Measurements from ENCODE around the gene CST7.

The CST7 gene

DNA sequence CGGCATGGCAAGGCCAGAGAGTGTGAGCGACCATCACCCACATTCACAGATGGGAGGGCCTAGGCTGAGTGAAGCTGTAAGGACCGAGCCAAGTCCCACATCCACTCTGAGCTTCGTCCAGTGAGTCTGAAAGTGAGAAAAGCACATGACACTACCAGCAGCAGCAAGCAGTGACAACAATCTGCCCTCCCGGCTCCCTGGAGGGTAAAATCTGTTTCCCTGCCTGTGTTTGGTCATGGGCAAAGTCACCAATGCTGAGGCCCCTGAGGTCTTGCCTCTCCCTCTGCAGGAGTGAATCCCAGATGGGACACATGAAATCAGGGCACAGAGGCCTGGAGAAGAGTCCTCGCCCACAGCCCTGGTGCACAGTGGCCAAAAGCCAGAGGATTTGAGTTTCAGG, 6.4 kb upstream of the CST7 start:
- TF ChIP-seq POLR2AphosphoS5 (IDR thresholded peaks at IDR 0.05; ENCODE audit: low read depth, low read length) (no peak), SIN3A (IDR thresholded peaks at IDR 0.05; ENCODE audit: borderline replicate concordance, insufficient read depth, low read length) (no peak), TAF1 (IDR thresholded peaks at IDR 0.05; ENCODE audit: borderline replicate concordance, insufficient read depth, low read length) (no peak), FOXP2 (optimal IDR thresholded peaks at IDR 0.05; ENCODE audit: borderline replicate concordance, extremely low read depth, extremely low read length, insufficient read depth) (no peak)
- TF ChIP-seq, protein P1, sequence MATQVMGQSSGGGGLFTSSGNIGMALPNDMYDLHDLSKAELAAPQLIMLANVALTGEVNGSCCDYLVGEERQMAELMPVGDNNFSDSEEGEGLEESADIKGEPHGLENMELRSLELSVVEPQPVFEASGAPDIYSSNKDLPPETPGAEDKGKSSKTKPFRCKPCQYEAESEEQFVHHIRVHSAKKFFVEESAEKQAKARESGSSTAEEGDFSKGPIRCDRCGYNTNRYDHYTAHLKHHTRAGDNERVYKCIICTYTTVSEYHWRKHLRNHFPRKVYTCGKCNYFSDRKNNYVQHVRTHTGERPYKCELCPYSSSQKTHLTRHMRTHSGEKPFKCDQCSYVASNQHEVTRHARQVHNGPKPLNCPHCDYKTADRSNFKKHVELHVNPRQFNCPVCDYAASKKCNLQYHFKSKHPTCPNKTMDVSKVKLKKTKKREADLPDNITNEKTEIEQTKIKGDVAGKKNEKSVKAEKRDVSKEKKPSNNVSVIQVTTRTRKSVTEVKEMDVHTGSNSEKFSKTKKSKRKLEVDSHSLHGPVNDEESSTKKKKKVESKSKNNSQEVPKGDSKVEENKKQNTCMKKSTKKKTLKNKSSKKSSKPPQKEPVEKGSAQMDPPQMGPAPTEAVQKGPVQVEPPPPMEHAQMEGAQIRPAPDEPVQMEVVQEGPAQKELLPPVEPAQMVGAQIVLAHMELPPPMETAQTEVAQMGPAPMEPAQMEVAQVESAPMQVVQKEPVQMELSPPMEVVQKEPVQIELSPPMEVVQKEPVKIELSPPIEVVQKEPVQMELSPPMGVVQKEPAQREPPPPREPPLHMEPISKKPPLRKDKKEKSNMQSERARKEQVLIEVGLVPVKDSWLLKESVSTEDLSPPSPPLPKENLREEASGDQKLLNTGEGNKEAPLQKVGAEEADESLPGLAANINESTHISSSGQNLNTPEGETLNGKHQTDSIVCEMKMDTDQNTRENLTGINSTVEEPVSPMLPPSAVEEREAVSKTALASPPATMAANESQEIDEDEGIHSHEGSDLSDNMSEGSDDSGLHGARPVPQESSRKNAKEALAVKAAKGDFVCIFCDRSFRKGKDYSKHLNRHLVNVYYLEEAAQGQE (IDR thresholded peaks at IDR 0.05; ENCODE audit: insufficient read depth in 1 of 2, low read depth in 2 of 2, low read length in 2 of 2) = no peak

DNA sequence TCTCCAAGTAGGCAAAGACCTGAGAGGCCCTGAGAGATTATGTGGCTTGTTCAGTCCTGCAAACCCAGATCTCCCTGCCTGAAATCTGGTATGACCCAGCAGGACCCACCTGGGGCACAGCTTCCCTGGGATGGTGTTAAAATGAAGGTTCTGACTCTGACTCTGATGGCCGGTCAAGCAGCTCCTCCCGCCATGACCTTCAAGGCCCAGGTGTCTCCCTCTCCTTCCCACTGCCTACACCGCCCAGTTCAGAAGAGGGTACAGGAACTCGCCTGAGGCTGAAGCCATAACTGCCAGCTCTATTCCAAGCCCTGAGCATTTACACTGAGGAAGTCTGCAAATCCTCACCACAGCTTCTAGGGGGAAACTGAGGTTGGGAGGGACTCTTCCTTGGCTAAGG, 5.9 kb upstream of the CST7 start:
- no peak for TF ChIP-seq TAF1 (IDR thresholded peaks at IDR 0.05; ENCODE audit: borderline replicate concordance, insufficient read depth, low read length)
- TF ChIP-seq POLR2AphosphoS5 (IDR thresholded peaks at IDR 0.05; ENCODE audit: low read depth, low read length) = no peak
- TF ChIP-seq, protein P1 (IDR thresholded peaks at IDR 0.05; ENCODE audit: insufficient read depth in 1 of 2, low read depth in 2 of 2, low read length in 2 of 2) = no peak
- TF ChIP-seq FOXP2 (optimal IDR thresholded peaks at IDR 0.05; ENCODE audit: borderline replicate concordance, extremely low read depth, extremely low read length, insufficient read depth) = no peak
- no peak for TF ChIP-seq SIN3A (IDR thresholded peaks at IDR 0.05; ENCODE audit: borderline replicate concordance, insufficient read depth, low read length)

DNA sequence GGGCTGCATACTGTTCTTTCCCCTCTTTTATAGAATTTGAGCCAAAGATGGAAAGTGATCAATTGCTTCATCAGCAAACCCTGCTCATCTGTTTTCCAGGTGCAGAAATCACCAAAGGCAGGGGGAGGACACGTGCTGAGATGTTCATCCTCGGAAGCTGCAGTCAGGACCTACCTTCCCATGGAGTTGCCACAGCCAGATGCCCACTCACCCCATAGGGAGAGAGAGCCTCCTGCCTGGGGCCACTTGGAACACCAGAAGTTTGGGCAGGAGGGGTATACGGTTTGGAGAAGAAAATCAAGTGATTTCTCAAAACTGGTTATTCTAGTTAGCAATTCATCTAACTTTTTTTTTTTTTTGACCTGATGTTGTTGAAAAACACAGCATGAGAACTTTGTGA, 5.3 kb upstream of the CST7 start:
- TF ChIP-seq SIN3A (IDR thresholded peaks at IDR 0.05; ENCODE audit: borderline replicate concordance, insufficient read depth, low read length) (no peak), TAF1 (IDR thresholded peaks at IDR 0.05; ENCODE audit: borderline replicate concordance, insufficient read depth, low read length) (no peak), FOXP2 (optimal IDR thresholded peaks at IDR 0.05; ENCODE audit: borderline replicate concordance, extremely low read depth, extremely low read length, insufficient read depth) (no peak)
- TF ChIP-seq, protein P1 (IDR thresholded peaks at IDR 0.05; ENCODE audit: insufficient read depth in 1 of 2, low read depth in 2 of 2, low read length in 2 of 2) = no peak

DNA sequence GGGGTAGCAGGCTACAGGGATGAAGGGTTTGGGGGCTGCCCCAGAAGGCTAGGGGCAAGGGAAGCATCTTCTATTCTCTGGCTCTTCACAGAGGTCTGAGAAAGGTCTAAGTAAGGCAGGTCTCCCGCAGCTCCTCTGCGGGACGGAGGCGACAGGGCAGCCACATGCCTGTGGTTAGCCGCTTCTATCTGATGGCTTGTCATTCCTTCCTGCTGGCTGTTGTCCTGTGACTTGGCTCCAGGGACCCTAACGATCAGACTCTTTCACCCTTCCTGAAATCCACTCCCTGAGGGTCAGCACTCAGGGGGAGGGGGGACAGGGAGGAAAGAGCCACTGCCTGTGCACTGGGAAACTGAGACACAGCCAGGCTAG, 673 bp downstream of the CST7 start:
- TF ChIP-seq FOXP2 (optimal IDR thresholded peaks at IDR 0.05; ENCODE audit: borderline replicate concordance, extremely low read depth, extremely low read length, insufficient read depth) (no peak), POLR2AphosphoS5 (IDR thresholded peaks at IDR 0.05; ENCODE audit: low read depth, low read length) (no peak), TAF1 (IDR thresholded peaks at IDR 0.05; ENCODE audit: borderline replicate concordance, insufficient read depth, low read length) (no peak), SIN3A (IDR thresholded peaks at IDR 0.05; ENCODE audit: borderline replicate concordance, insufficient read depth, low read length) (no peak)
- TF ChIP-seq, protein P1 (IDR thresholded peaks at IDR 0.05; ENCODE audit: insufficient read depth in 1 of 2, low read depth in 2 of 2, low read length in 2 of 2) = no peak

Data from PFSK-1 (cell line).